Trophoblast cell (in vitro differentiated cells and primary cell): ENCODE measurements around the gene ADAM19. TPM values are rescaled to one million over a fixed set of nuclear protein-coding genes. Genes with fewer than 3 reads are reported as not detected.

ENCODE experiments used
- DNase-seq, 2 donors: peaks; one replicate each; pipeline ENCODE4 v3.0.0-alpha.2; 2016
- H2AFZ ChIP-seq: 2 replicates; pipeline ENCODE4 v1.6.1; 2013; ENCODE audit warnings: low read length, moderate library complexity, mild to moderate bottlenecking; ENCODE audit not compliant: insufficient read depth, poor library complexity
- H2AK5ac ChIP-seq: 2 replicates; pipeline ENCODE4 v1.6.1; 2013; ENCODE audit warnings: mild to moderate bottlenecking, low read length
- H2BK120ac ChIP-seq: 2 replicates; pipeline ENCODE4 v1.6.1; 2013; ENCODE audit warnings: low read length, mild to moderate bottlenecking, moderate library complexity; ENCODE audit not compliant: insufficient read depth, poor library complexity
- H2BK12ac ChIP-seq: 2 replicates; pipeline ENCODE4 v1.6.1; 2013; ENCODE audit warnings: mild to moderate bottlenecking, low read length, moderate library complexity
- H2BK5ac ChIP-seq: 2 replicates; pipeline ENCODE4 v1.6.1; 2013; ENCODE audit warnings: low read length, low read depth, moderate library complexity, mild to moderate bottlenecking; ENCODE audit not compliant: poor library complexity
- H3K14ac ChIP-seq: 2 replicates; pipeline ENCODE4 v1.6.1; 2013; ENCODE audit warnings: mild to moderate bottlenecking, low read length
- H3K18ac ChIP-seq: 2 replicates; pipeline ENCODE4 v1.6.1; 2013; ENCODE audit warnings: mild to moderate bottlenecking, low read length
- H3K23ac ChIP-seq: 2 replicates; pipeline ENCODE4 v1.6.1; 2013; ENCODE audit warnings: low read length
- H3K27ac ChIP-seq: 2 replicates; pipeline ENCODE4 v1.5.1; 2013; ENCODE audit warnings: low read depth, mild to moderate bottlenecking, inconsistent platforms, low read length, moderate library complexity
- H3K27me3 ChIP-seq: 2 replicates; pipeline ENCODE4 v1.6.1; 2013; ENCODE audit warnings: inconsistent platforms, mild to moderate bottlenecking, low read length, moderate library complexity; ENCODE audit not compliant: insufficient read depth
- H3K36me3 ChIP-seq, 2 experiments: 1 replicate in 1 of 2; 2 replicates in 1 of 2; pipeline ENCODE4 v1.6.1; 2013; ENCODE audit warnings: low read length in 2 of 2, mild to moderate bottlenecking in 2 of 2, moderate library complexity in 1 of 2; ENCODE audit not compliant: insufficient read depth in 2 of 2, control insufficient read depth in 1 of 2
- H3K4ac ChIP-seq: 2 replicates; pipeline ENCODE4 v1.6.1; 2013; ENCODE audit warnings: low read depth, mild to moderate bottlenecking, low read length, moderate library complexity
- H3K4me1 ChIP-seq, 2 experiments: 1 replicate in 1 of 2; 2 replicates in 1 of 2; pipeline ENCODE4 v1.6.1; 2013; ENCODE audit warnings: low read length in 2 of 2, mild to moderate bottlenecking in 2 of 2, moderate library complexity in 1 of 2; ENCODE audit not compliant: insufficient read depth in 2 of 2, control insufficient read depth in 1 of 2
- H3K4me2 ChIP-seq: 2 replicates; pipeline ENCODE4 v1.6.1; 2013; ENCODE audit warnings: inconsistent platforms, mild to moderate bottlenecking, low read length, moderate library complexity
- H3K4me3 ChIP-seq: 2 replicates; pipeline ENCODE4 v1.5.1; 2013; ENCODE audit warnings: mild to moderate bottlenecking, low read depth, low read length, inconsistent platforms
- H3K79me1 ChIP-seq: one replicate; pipeline ENCODE4 v1.6.1; 2013; ENCODE audit warnings: low read length
- H3K79me2 ChIP-seq: 2 replicates; pipeline ENCODE4 v1.6.1; 2013; ENCODE audit warnings: low read length, mild to moderate bottlenecking; ENCODE audit not compliant: control insufficient read depth, insufficient read depth, poor library complexity
- H3K9ac ChIP-seq: 2 replicates; pipeline ENCODE4 v1.6.1; 2013; ENCODE audit warnings: mild to moderate bottlenecking, low read length
- H3K9me3 ChIP-seq: 2 replicates; pipeline ENCODE4 v1.6.1; 2013; ENCODE audit warnings: low read depth, mild to moderate bottlenecking, control low read depth, inconsistent platforms, low read length; ENCODE audit not compliant: insufficient read depth
- H4K12ac ChIP-seq: 2 replicates; pipeline ENCODE4 v1.6.1; 2013; ENCODE audit warnings: low read depth, mild to moderate bottlenecking, low read length, moderate library complexity
- H4K8ac ChIP-seq: 2 replicates; pipeline ENCODE4 v1.6.1; 2013; ENCODE audit warnings: low read depth, mild to moderate bottlenecking, low read length, moderate library complexity
- H4K91ac ChIP-seq: one replicate; pipeline ENCODE4 v1.6.1; 2013; ENCODE audit warnings: low read depth, mild to moderate bottlenecking, low read length, moderate library complexity
- WGBS: extraction: QIAGEN DNeasy Blood & Tissue Kit; methylation state at CpG from one replicate; pipeline ENCODE4 v1.1.7; 2013; ENCODE audit warnings: missing lambda C conversion rate; ENCODE audit not compliant: insufficient read length, insufficient coverage; ENCODE audit errors: extremely low coverage; 5-methylcytosine and 5-hydroxymethylcytosine counted together
- polyA plus RNA-seq: library from polyadenylated mRNA; stranded (reverse); fragments of 200-250 nt; gene quantifications from 2 replicates; pipeline ENCODE4 v1.2.3, GENCODE V29; 2013

Gene ADAM19, protein sequence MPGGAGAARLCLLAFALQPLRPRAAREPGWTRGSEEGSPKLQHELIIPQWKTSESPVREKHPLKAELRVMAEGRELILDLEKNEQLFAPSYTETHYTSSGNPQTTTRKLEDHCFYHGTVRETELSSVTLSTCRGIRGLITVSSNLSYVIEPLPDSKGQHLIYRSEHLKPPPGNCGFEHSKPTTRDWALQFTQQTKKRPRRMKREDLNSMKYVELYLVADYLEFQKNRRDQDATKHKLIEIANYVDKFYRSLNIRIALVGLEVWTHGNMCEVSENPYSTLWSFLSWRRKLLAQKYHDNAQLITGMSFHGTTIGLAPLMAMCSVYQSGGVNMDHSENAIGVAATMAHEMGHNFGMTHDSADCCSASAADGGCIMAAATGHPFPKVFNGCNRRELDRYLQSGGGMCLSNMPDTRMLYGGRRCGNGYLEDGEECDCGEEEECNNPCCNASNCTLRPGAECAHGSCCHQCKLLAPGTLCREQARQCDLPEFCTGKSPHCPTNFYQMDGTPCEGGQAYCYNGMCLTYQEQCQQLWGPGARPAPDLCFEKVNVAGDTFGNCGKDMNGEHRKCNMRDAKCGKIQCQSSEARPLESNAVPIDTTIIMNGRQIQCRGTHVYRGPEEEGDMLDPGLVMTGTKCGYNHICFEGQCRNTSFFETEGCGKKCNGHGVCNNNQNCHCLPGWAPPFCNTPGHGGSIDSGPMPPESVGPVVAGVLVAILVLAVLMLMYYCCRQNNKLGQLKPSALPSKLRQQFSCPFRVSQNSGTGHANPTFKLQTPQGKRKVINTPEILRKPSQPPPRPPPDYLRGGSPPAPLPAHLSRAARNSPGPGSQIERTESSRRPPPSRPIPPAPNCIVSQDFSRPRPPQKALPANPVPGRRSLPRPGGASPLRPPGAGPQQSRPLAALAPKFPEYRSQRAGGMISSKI
- polyA plus RNA-seq: 241 and 257 TPM in 2 replicates

DNA sequence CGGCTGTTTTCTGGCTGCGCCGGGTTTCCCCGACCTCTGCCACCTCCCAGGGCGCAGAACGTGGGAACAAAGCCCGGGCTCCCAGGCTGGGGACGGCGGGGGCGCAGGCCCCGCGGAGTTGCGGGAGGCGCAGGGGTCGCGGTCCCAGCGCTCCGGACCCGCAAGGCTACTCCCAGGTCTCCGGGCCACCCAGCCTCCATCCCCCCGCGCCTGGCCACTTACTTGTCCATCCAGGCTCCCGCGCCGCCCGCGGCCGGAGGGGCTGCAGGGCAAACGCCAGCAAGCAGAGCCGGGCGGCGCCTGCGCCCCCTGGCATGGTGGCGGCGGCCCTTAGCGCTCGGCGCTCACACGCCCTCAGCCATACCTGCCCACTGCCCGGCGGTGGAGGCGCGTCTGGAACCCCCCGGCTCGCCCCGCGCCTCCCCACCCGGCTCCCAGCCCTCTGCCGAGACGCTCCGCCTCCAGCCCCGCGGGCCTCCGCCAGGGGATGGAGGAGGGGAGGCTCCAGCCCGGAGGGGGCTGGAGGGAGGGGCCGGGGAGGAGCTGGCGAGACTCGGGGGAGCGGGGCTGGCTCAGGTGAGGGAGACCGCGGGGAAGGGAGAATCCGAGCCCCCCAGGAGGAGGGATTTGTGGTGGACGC lies at the start of gene ADAM19:
Gene ADAM19 (minus strand): TSS at position 395 of the 640 bp plus-strand sequence. CDS start 79 bp downstream, at position 316.
- Histone ChIP-seq H3K79me2 (peaks cover 24% of the 10 kb centered on the region), H3K4me3 (peak within 1 kb of the TSS; percentile 84), H3K27ac (peak within 1 kb of the TSS; percentile 98), H2AFZ (peak within 1 kb of the TSS; percentile 73), H3K79me1 (peaks cover 35% of the 10 kb centered on the region), H3K9ac (peak within 1 kb of the TSS; percentile 91), H4K12ac (peak within 1 kb of the TSS; percentile 83), H3K14ac (peak within 1 kb of the TSS; percentile 93), H2BK120ac (peak within 1 kb of the TSS; percentile 97), H3K4me2 (peak within 1 kb of the TSS; percentile 72), H3K4me1 (peaks cover 16 to 23% of the 10 kb centered on the region in 2 experiments), H2BK5ac (peak within 1 kb of the TSS; percentile 100), H3K9me3 (no peaks in the 10 kb centered on the region), H4K91ac (peak within 1 kb of the TSS; percentile 98), H4K8ac (peak within 1 kb of the TSS; percentile 86), H3K36me3 (peaks cover 2 to 7% of the 10 kb centered on the region in 2 experiments), H3K27me3 (no peaks in the 10 kb centered on the region), H2AK5ac (peak within 1 kb of the TSS; percentile 84), H3K23ac (no peak within 1 kb of the TSS), H2BK12ac (peak within 1 kb of the TSS; percentile 95), H3K4ac (peak within 1 kb of the TSS; percentile 99), H3K18ac (peak within 1 kb of the TSS; percentile 96)
- WGBS: no CpG with 5 or more reads among the region's 63 CpGs
- DNase-seq: peak; percentile 71 to 72

DNA sequence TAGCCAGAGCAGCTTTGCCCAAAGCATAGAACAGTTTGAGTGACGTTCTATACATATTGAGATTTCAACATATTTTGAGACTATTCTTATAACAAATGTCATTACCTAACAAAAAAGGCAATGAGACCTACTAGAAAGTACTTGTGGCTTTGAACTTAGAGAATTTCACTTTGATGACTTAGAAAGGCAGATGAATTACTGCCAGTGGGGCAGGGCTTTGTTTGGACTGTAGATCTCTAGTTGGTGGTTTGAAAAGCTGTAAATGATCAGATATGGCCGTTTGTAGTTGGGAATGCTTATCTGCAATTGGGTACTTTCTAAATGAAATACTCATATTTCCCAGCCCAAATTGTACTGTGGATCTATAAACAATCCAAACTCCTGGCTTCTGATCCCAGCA lies 48.6 kb upstream of the ADAM19 start:
- Histone ChIP-seq H4K12ac (no peak overlapping the region), H3K9ac (no peak overlapping the region), H3K36me3 (no peaks in the 10 kb centered on the region), H3K9me3 (no peaks in the 10 kb centered on the region), H4K8ac (no peak overlapping the region), H3K23ac (no peak overlapping the region), H3K27me3 (no peaks in the 10 kb centered on the region), H3K4me1 (no peaks in the 10 kb centered on the region), H3K27ac (no peak overlapping the region), H2BK120ac (no peak overlapping the region), H3K79me1 (no peaks in the 10 kb centered on the region), H4K91ac (no peak overlapping the region), H3K18ac (no peak overlapping the region), H3K4me2 (no peak overlapping the region), H3K4me3 (no peak overlapping the region), H3K4ac (no peak overlapping the region), H2BK12ac (no peak overlapping the region), H2AK5ac (no peak overlapping the region), H2BK5ac (no peak overlapping the region), H2AFZ (no peak overlapping the region), H3K14ac (no peak overlapping the region), H3K79me2 (no peaks in the 10 kb centered on the region)
- WGBS: no CpG with 5 or more reads among the region's 2 CpGs
- no peak for DNase-seq

DNA sequence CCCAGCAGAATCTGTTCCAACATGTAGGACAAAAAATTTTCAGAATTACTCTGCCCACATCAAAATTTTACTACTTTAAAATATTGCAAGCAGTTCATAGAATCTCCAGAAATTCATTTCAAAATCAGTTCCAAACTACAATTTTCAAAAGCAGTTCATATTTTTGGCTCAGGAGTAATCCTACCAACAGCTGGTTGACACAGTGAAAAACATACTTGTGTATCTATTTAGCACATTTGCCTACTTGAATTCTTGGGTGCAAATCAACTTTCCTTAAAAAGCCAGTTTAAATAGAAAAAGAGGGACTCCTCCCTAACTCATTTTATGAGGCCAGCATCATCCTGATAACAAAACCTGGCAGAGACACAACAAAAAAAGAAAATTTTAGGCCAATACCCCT lies 45.2 kb upstream of the ADAM19 start:
- H3K79me1 ChIP-seq: no peaks in the 10 kb centered on the region
- no peak overlapping the region for H2BK5ac ChIP-seq
- H3K18ac ChIP-seq: no peak overlapping the region
- H3K14ac ChIP-seq: no peak overlapping the region
- no peak overlapping the region for H3K27ac ChIP-seq
- no peak overlapping the region for H2BK120ac ChIP-seq
- DNase-seq: no peak
- no peaks in the 10 kb centered on the region for H3K9me3 ChIP-seq
- no peak overlapping the region for H3K4me2 ChIP-seq
- no peak overlapping the region for H2BK12ac ChIP-seq
- H3K79me2 ChIP-seq: no peaks in the 10 kb centered on the region
- H3K4ac ChIP-seq: no peak overlapping the region
- H3K9ac ChIP-seq: no peak overlapping the region
- no peak overlapping the region for H2AFZ ChIP-seq
- H4K91ac ChIP-seq: no peak overlapping the region
- H2AK5ac ChIP-seq: no peak overlapping the region
- no peak overlapping the region for H3K23ac ChIP-seq
- no peak overlapping the region for H4K8ac ChIP-seq
- H3K27me3 ChIP-seq: no peaks in the 10 kb centered on the region
- H4K12ac ChIP-seq: no peak overlapping the region
- H3K4me3 ChIP-seq: no peak overlapping the region
- no peaks in the 10 kb centered on the region for H3K36me3 ChIP-seq
- no peaks in the 10 kb centered on the region for H3K4me1 ChIP-seq

DNA sequence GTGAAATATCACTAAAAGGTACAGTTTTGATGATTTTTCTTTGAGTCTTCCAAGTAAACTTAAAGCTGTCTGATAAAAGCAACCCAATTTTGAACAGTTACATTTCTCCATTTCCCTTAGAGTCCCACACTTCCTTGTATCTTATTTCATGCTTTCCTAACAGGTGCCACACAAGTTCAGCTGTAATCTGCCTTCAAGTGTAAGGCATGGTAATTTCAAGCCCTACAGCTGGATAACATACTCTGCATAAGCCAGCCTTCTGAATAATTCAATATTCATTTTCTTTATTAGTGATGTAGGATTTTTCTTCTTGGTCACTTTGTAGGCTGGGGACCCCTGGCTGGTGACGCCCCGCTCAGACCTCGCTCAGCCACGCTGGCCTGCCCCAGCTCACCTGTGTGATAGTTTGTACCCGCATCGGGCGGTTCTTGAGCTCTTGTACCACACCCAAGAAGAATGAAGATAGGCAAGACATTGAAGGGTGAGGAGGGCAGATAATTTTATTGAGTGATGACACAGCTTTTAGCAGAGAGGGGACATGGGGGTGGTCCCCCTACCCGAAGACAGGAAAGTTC lies 42.7 kb upstream of the ADAM19 start:
- H3K18ac ChIP-seq: no peak overlapping the region
- no CpG with 5 or more reads among the region's 8 CpGs for WGBS

More for the DNA sequence above, 42.7 kb upstream of the ADAM19 start:
- Histone ChIP-seq H3K27me3 (no peaks in the 10 kb centered on the region), H2BK5ac (no peak overlapping the region), H3K23ac (no peak overlapping the region), H3K9me3 (no peaks in the 10 kb centered on the region), H4K12ac (no peak overlapping the region), H3K4me1 (peaks cover 5 to 6% of the 10 kb centered on the region in 2 experiments), H3K36me3 (no peaks in the 10 kb centered on the region), H3K4me2 (no peak overlapping the region), H3K4me3 (no peak overlapping the region), H3K4ac (no peak overlapping the region), H3K9ac (no peak overlapping the region), H3K14ac (no peak overlapping the region), H4K91ac (no peak overlapping the region), H3K79me1 (peaks cover 5% of the 10 kb centered on the region), H2AK5ac (no peak overlapping the region), H4K8ac (no peak overlapping the region), H3K79me2 (peaks cover 3% of the 10 kb centered on the region), H2AFZ (no peak overlapping the region), H3K27ac (no peak overlapping the region), H2BK12ac (no peak overlapping the region), H2BK120ac (no peak overlapping the region)
- peak in 1 of 2 donors; percentile 23 for DNase-seq
